Spleen (tissue), 7 donors: ENCODE measurements around the gene TAF1D.
"Not testable (repeated sequence)": the region's sequence is repeated elsewhere in the genome, so short reads cannot be mapped to it uniquely, and the experiment has no call there.

Experiments
- POLR2A ChIP-seq, 3 donors: fragments of 450-650 bp; IDR thresholded peaks; one replicate each; pipeline ENCODE4 v1.5.1; 2017; ENCODE audit warnings: antibody characterized with exemption in 3 of 3, mild to moderate bottlenecking in 1 of 3
- POLR2AphosphoS5 ChIP-seq, 3 donors: sonication (generic); formaldehyde crosslinking; IDR thresholded peaks; one replicate each; pipeline ENCODE4 v1.5.1; 2017; ENCODE audit warnings: antibody characterized with exemption in 3 of 3
- TF ChIP-seq, protein P1 (sequence below), 11 experiments: fragments of 200-600 bp in 7 of 11; fragments of 450-650 bp in 4 of 11; sonication (generic) in 4 of 11; IDR thresholded peaks in 8 of 11; conservative IDR thresholded peaks in 3 of 11; 1 replicate in 7 of 11; 2 replicates in 4 of 11; pipeline versions ENCODE4 v1.4.0 to v1.8.0; 2016 to 2021; ENCODE audit warnings: antibody characterized with exemption in 11 of 11, inconsistent platforms in 4 of 11, mild to moderate bottlenecking in 1 of 11
- donor health status: DM: no; HTN: no; CAD: no; lungs with moderate emphysema.
- donor health status: DM: no; HTN: no; CAD: no.
- donor health status: DM: no; HTN: no; CAD: no.

DNA sequence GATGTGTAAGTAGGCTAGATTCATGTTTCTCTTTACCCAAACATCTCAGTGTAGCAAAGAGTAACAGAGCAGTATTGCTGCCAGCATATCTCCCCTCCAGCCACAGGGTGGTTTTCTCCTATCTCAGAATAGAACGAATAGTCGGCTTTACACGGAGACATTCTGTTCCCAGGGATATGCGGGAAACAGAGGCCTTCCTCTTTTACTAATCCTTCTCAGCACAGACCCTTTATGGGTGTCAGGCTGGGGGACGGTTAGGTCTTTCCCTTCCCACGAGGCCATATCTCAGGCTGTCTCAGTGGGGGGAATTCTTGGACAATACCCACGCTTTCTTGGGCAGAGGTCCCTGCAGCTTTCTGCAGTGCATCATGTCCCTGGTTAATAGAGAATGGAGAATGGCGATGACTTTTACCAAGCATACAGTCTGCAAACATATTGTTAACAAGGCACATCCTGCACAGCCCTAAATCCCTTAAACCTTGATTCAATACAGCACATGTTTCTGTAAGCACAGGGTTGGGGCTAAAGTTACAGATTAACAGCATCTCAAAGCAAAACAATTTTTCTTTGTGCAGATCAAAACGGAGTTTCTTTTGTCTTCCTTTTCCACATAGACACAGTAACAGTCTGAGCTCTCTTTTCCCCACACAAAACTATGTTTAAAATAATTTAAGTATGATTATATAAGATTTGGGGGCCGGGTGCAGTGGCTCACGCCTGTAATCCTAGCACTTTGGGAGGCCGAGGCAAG lies 3.9 kb upstream of the TAF1D start:
- TF ChIP-seq, protein P1, sequence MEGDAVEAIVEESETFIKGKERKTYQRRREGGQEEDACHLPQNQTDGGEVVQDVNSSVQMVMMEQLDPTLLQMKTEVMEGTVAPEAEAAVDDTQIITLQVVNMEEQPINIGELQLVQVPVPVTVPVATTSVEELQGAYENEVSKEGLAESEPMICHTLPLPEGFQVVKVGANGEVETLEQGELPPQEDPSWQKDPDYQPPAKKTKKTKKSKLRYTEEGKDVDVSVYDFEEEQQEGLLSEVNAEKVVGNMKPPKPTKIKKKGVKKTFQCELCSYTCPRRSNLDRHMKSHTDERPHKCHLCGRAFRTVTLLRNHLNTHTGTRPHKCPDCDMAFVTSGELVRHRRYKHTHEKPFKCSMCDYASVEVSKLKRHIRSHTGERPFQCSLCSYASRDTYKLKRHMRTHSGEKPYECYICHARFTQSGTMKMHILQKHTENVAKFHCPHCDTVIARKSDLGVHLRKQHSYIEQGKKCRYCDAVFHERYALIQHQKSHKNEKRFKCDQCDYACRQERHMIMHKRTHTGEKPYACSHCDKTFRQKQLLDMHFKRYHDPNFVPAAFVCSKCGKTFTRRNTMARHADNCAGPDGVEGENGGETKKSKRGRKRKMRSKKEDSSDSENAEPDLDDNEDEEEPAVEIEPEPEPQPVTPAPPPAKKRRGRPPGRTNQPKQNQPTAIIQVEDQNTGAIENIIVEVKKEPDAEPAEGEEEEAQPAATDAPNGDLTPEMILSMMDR (IDR thresholded peaks at IDR 0.05 in 8 of 11, conservative IDR thresholded peaks at IDR 0.05 in 3 of 11), result not testable (repeated sequence)
- TF ChIP-seq POLR2A, POLR2AphosphoS5 (IDR thresholded peaks at IDR 0.05): not testable (repeated sequence)
